GM12892 (cell line): ENCODE results near the gene MAPK14.

Experiments
- POLR2A ChIP-seq: IDR thresholded peaks from 2 replicates; pipeline ENCODE4 v1.6.1; 2011; ENCODE audit warnings: low read depth, low read length, control low read depth
- TAF1 ChIP-seq: IDR thresholded peaks from 2 replicates; pipeline ENCODE4 v1.6.1; 2011; ENCODE audit warnings: low read depth, mild to moderate bottlenecking, control low read depth, low read length, borderline replicate concordance

GRCh38 chr6:36098920-36099647 lies 71.5 kb downstream of the MAPK14 start:
- no peak for TF ChIP-seq TAF1
- TF ChIP-seq POLR2A, result no peak
